HG03025 (cell line): Measurements from ENCODE around the gene NELL2.

Experiments
- ATAC-seq: cut with Tn5 transposase; IDR thresholded peaks from one replicate; pipeline ENCODE4 v1.9.1; 2021; ENCODE audit warnings: mild to moderate bottlenecking, moderate library complexity; ENCODE audit not compliant: unreplicated experiment, low FRiP score

NELL2 gene

GRCh38 chr12:44555454-44555853, 320.7 kb downstream of the NELL2 start:
- no peak for ATAC-seq

GRCh38 chr12:44551631-44552030, 324.5 kb downstream of the NELL2 start:
- ATAC-seq = no peak

- no peak for ATAC-seq
These were observed 325.7 kb downstream of the NELL2 start for GRCh38 chr12:44550377-44550776.

GRCh38 chr12:44546060-44546459, 330.1 kb downstream of the NELL2 start:
- no peak for ATAC-seq

GRCh38 chr12:44544018-44544417, 332.1 kb downstream of the NELL2 start:
- no peak for ATAC-seq

GRCh38 chr12:44542716-44543115, 333.4 kb downstream of the NELL2 start:
- no peak for ATAC-seq

- ATAC-seq = no peak
These were observed 338.8 kb downstream of the NELL2 start for GRCh38 chr12:44537354-44537753.

GRCh38 chr12:44532940-44533339, 343.2 kb downstream of the NELL2 start:
- no peak for ATAC-seq

- no peak for ATAC-seq
These were observed 344.7 kb downstream of the NELL2 start for GRCh38 chr12:44531320-44531971.

- no peak for ATAC-seq
These were observed 349.4 kb downstream of the NELL2 start for GRCh38 chr12:44526655-44527182.

- no peak for ATAC-seq
These were observed 350.1 kb downstream of the NELL2 start for GRCh38 chr12:44525806-44526654.

- ATAC-seq = no peak
These were observed 352.3 kb downstream of the NELL2 start for GRCh38 chr12:44523828-44524227.

- ATAC-seq = no peak
These were observed 354.4 kb downstream of the NELL2 start for GRCh38 chr12:44521702-44522101.

GRCh38 chr12:44519931-44520330, 356.2 kb downstream of the NELL2 start:
- no peak for ATAC-seq

GRCh38 chr12:44511289-44511688, 364.8 kb downstream of the NELL2 start:
- no peak for ATAC-seq

GRCh38 chr12:44510510-44510909, 365.6 kb downstream of the NELL2 start:
- ATAC-seq = no peak

- ATAC-seq = no peak
These were observed 366.0 kb downstream of the NELL2 start for GRCh38 chr12:44510076-44510475.

- no peak for ATAC-seq
These were observed 366.6 kb downstream of the NELL2 start for GRCh38 chr12:44509471-44509870.

- no peak for ATAC-seq
These were observed 368.7 kb downstream of the NELL2 start for GRCh38 chr12:44507461-44507860.

GRCh38 chr12:44504799-44505198, 371.3 kb downstream of the NELL2 start:
- no peak for ATAC-seq

- ATAC-seq = no peak
These were observed 372.8 kb downstream of the NELL2 start for GRCh38 chr12:44503329-44503728.

GRCh38 chr12:44502681-44503080, 373.4 kb downstream of the NELL2 start:
- no peak for ATAC-seq
